K562 (cell line): Measurements from ENCODE around the gene PTP4A2. TPM values are rescaled to one million over a fixed set of nuclear protein-coding genes. Genes with fewer than 3 reads are reported as not detected.
A peak's percentile ranks its signal among the peaks of the same experiment; 100 is the strongest.

ENCODE experiments used
- ATAC-seq: fragments of 200-7000 bp; cut with Tn5 transposase; 3 replicates; pipeline ENCODE4 v1.9.1; 2020; ENCODE audit warnings: moderate library complexity
- BruUV-seq: library from RNA; stranded (reverse); fragments of 400-500 nt; replicated peaks from 2 replicates; lab custom pipeline; 2021; lab: Mats Ljungman, UMichigan
- CTCF ChIA-PET: fragments of 300-600 bp; formaldehyde crosslinking; extraction: SDS; loops from one replicate; lab custom pipeline; 2021; ENCODE audit warnings: low intra/inter-chr PET ratio; lab: Yijun Ruan, JAX
- POLR2A ChIA-PET: fragments of 300-600, 350-650 bp; sonication (Branson Sonifier 250); formaldehyde crosslinking; extraction: SDS; loops from one replicate; lab custom pipeline; 2021; ENCODE audit warnings: antibody characterized with exemption, inconsistent platforms; lab: Yijun Ruan, JAX
- DNase-seq, 4 experiments: peaks; one replicate each; pipeline versions ENCODE4 v3.0.0 to v3.0.0-alpha.2; 2011 to 2018; ENCODE audit warnings: low spot score in 3 of 4, mixed read lengths in 3 of 4; ENCODE audit errors: extremely low read depth in 1 of 4
- FAIRE-seq: peaks from 2 replicates; lab custom pipeline; 2011; peaks lifted over from hg19 to GRCh38; lab: Jason Lieb, UNC
- H2AFZ ChIP-seq: 2 replicates; pipeline ENCODE4 v1.6.0; 2011; ENCODE audit warnings: low read depth, low read length, control low read depth, inconsistent platforms
- H3K27ac ChIP-seq: fragments of 200-600 bp; 3 replicates; pipeline ENCODE4 v1.8.0; 2011; ENCODE audit warnings: low read depth, mild to moderate bottlenecking, control low read depth, inconsistent platforms, low read length, moderate library complexity, mixed read lengths; ENCODE audit errors: extremely low read depth
- H3K27me3 ChIP-seq, 2 experiments: fragments of 300-600 bp in 1 of 2; 2 replicates in 1 of 2; 3 replicates in 1 of 2; pipeline versions ENCODE4 v1.6.0 to v1.8.0; 2011; ENCODE audit warnings: inconsistent platforms in 2 of 2, low read length in 2 of 2, mild to moderate bottlenecking in 1 of 2, mixed read lengths in 1 of 2, moderate library complexity in 1 of 2; ENCODE audit not compliant: control insufficient read depth in 2 of 2, insufficient read depth in 2 of 2
- H3K36me3 ChIP-seq: fragments of 300-600 bp; 3 replicates; pipeline ENCODE4 v1.8.0; 2011; ENCODE audit warnings: mild to moderate bottlenecking, low read length, inconsistent platforms; ENCODE audit not compliant: control insufficient read depth, insufficient read depth
- H3K4me1 ChIP-seq, 2 experiments: fragments of 200-600 bp in 1 of 2; replicated peaks in 1 of 2; 2 replicates in 1 of 2; 3 replicates in 1 of 2; pipeline versions ENCODE4 v1.5.1 to v1.8.0; 2011; ENCODE audit warnings: inconsistent platforms in 2 of 2, low read length in 2 of 2, mild to moderate bottlenecking in 1 of 2, mixed read lengths in 1 of 2, moderate library complexity in 1 of 2; ENCODE audit not compliant: control insufficient read depth in 2 of 2, insufficient read depth in 2 of 2
- H3K4me2 ChIP-seq: 2 replicates; pipeline ENCODE4 v1.6.1; 2011; ENCODE audit warnings: low read length, control low read depth, inconsistent platforms, mixed read lengths; ENCODE audit not compliant: insufficient read depth
- H3K4me3 ChIP-seq: fragments of 200-600 bp; sonication (generic), shearing (Covaris generic); 2 replicates; pipeline ENCODE4 v1.5.1; 2016; ENCODE audit warnings: control low read depth, inconsistent platforms
- H3K79me2 ChIP-seq: fragments of 200-600 bp; 3 replicates; pipeline ENCODE4 v1.8.0; 2011; ENCODE audit warnings: low read length, inconsistent platforms; ENCODE audit not compliant: control insufficient read depth, insufficient read depth
- H3K9ac ChIP-seq, 2 experiments: 2 replicates each; pipeline versions ENCODE4 v1.6.0 to v1.6.1; 2011; ENCODE audit warnings: low read depth in 2 of 2, low read length in 2 of 2, control low read depth in 1 of 2, inconsistent platforms in 1 of 2, mild to moderate bottlenecking in 1 of 2, mixed read lengths in 1 of 2; ENCODE audit not compliant: insufficient read depth in 1 of 2
- H3K9me1 ChIP-seq: one replicate; pipeline ENCODE4 v1.6.0; 2011; ENCODE audit warnings: inconsistent platforms, mild to moderate bottlenecking, low read length, moderate library complexity; ENCODE audit not compliant: control insufficient read depth, insufficient read depth
- H3K9me3 ChIP-seq: replicated peaks from 2 replicates; pipeline ENCODE4 v1.5.1; 2011; ENCODE audit warnings: low read depth, low read length, inconsistent platforms; ENCODE audit not compliant: control insufficient read depth, insufficient read depth
- H4K20me1 ChIP-seq: replicated peaks from 2 replicates; pipeline ENCODE4 v1.6.1; 2011; ENCODE audit warnings: low read length, inconsistent platforms, mixed read lengths; ENCODE audit not compliant: control insufficient read depth, insufficient read depth
- BRCA1 ChIP-seq, 2 experiments: fragments of 450-650 bp in 1 of 2; sonication (generic) in 1 of 2; formaldehyde crosslinking in 1 of 2; IDR thresholded peaks; 2 replicates each; pipeline versions ENCODE4 v1.5.0 to v1.6.1; 2017 to 2020; ENCODE audit warnings: mild to moderate bottlenecking in 1 of 2, missing genetic modification reagents in 1 of 2
- BRD4 ChIP-seq: fragments of 200-600 bp; sonication (generic); IDR thresholded peaks from 2 replicates; pipeline ENCODE4 v1.6.1; 2017; ENCODE audit warnings: inconsistent platforms
- GABPA ChIP-seq: fragments of 200-800 bp; sonication (Bioruptor generic); conservative IDR thresholded peaks from 2 replicates; pipeline ENCODE4 v1.6.1; 2016; ENCODE audit warnings: low read depth, missing genetic modification characterization, missing compliant biosample characterization
- IFI16 ChIP-seq: fragments of 250-450 bp; sonication (Bioruptor Pico); IDR thresholded peaks from 2 replicates; pipeline ENCODE4 v2.1.2; 2022; ENCODE audit warnings: mild to moderate bottlenecking, inconsistent platforms
- IRF2 ChIP-seq: sonication (generic); formaldehyde crosslinking; IDR thresholded peaks from 2 replicates; pipeline ENCODE4 v1.8.1; 2022; ENCODE audit warnings: mild to moderate bottlenecking, missing genetic modification reagents
- PML ChIP-seq: IDR thresholded peaks from 2 replicates; pipeline ENCODE4 v1.6.1; 2012; ENCODE audit warnings: low read length, inconsistent platforms
- RNF219 ChIP-seq: fragments of 250-450 bp; sonication (Bioruptor Pico); IDR thresholded peaks from 2 replicates; pipeline ENCODE4 v1.5.0; 2022; ENCODE audit warnings: mild to moderate bottlenecking
- TAL1 ChIP-seq: fragments of 450-650 bp; IDR thresholded peaks from 2 replicates; pipeline ENCODE4 v1.6.1; 2016; ENCODE audit warnings: mild to moderate bottlenecking
- TOE1 ChIP-seq, 2 experiments: fragments of 450-650 bp in 1 of 2; sonication (generic) in 1 of 2; formaldehyde crosslinking in 1 of 2; IDR thresholded peaks; 2 replicates each; pipeline versions ENCODE4 v1.7.1 to v1.8.0; 2016 to 2022; ENCODE audit warnings: borderline replicate concordance in 2 of 2, mild to moderate bottlenecking in 2 of 2, antibody characterized with exemption in 1 of 2, inconsistent platforms in 1 of 2, low read depth in 1 of 2, missing genetic modification reagents in 1 of 2, moderate library complexity in 1 of 2
- XRCC5 ChIP-seq: fragments of 200-400 bp; formaldehyde crosslinking; IDR thresholded peaks from 2 replicates; pipeline ENCODE4 v1.6.1; 2017; ENCODE audit warnings: low read depth, mild to moderate bottlenecking, low read length
- ZNF134 ChIP-seq: fragments of 250-450 bp; sonication (Bioruptor Pico); conservative IDR thresholded peaks from 2 replicates; pipeline ENCODE4 v1.4.0; 2020
- ZNF282 ChIP-seq: sonication (generic); formaldehyde crosslinking; IDR thresholded peaks from 2 replicates; pipeline ENCODE4 v1.8.1; 2023; ENCODE audit warnings: missing genetic modification reagents
- ZNF445 ChIP-seq: fragments of 250-450 bp; sonication (Bioruptor Pico); IDR thresholded peaks from 2 replicates; pipeline ENCODE4 v1.4.0; 2020; ENCODE audit warnings: low read depth, mild to moderate bottlenecking, moderate library complexity
- WGBS: fragments of 100-300 bp; shearing (Covaris generic); methylation state at CpG from one replicate; pipeline ENCODE4 v1.1.6; 2016; ENCODE audit warnings: low coverage, mixed read lengths; ENCODE audit not compliant: insufficient coverage; ENCODE audit errors: missing lambda C conversion rate; 5-methylcytosine and 5-hydroxymethylcytosine counted together
- in situ Hi-C: fragments of 300-500 bp; cut with MboI; formaldehyde crosslinking; loops from 4 replicates; pipeline ENCODE4 v1.15.0; 2018; ENCODE audit warnings: inconsistent platforms, mixed read lengths
- intact Hi-C: fragments of 100-400 bp; cut with micrococcal nuclease; formaldehyde crosslinking; loops from 2 replicates; pipeline ENCODE4 v1.14.2; 2022
- polyA plus RNA-seq, 8 experiments: library from polyadenylated mRNA; depleted of rRNA in 4 of 8; stranded (reverse) in 5 of 8; unstranded in 3 of 8; fragments of >200 nt; fragmentation: Nextera tagmentation in 2 of 8; fragmentation: Illumina TruSeq in 1 of 8; extraction: Ambion mirVana in 2 of 8; extraction: Trizol in 1 of 8; gene quantifications; 2 replicates each; pipeline versions ENCODE4 v1.2.1 to v1.2.3, GENCODE V29; 2011 to 2014; ENCODE audit warnings: inconsistent platforms in 1 of 8, missing spikeins in 1 of 8
- total RNA-seq, 7 experiments: library from RNA; depleted of rRNA in 6 of 7; stranded (reverse); fragments of >200 nt in 6 of 7; fragmentation: Illumina TruSeq in 2 of 7; extraction: Trizol in 2 of 7; gene quantifications; 2 replicates each; pipeline versions ENCODE4 v1.2.1 to v1.2.3, GENCODE V29; 2011 to 2021; ENCODE audit warnings: low replicate concordance in 1 of 7
- TF ChIP-seq, protein P1 (sequence below): fragments of 250-450 bp; sonication (Bioruptor Pico); IDR thresholded peaks from 2 replicates; pipeline ENCODE4 v1.5.0; 2021; ENCODE audit warnings: mild to moderate bottlenecking, moderate library complexity
- TF ChIP-seq, protein P2 (sequence below): fragments of 450-650 bp; formaldehyde crosslinking; IDR thresholded peaks from 2 replicates; pipeline ENCODE4 v1.4.0; 2020; ENCODE audit warnings: mild to moderate bottlenecking

The PTP4A2 gene
- total and polyA plus RNA-seq, 9 of the 15 experiments (the other 6 are each of a cell fraction or from before 2014, with no cell fraction given) = 197 to 870 (median 480) TPM

DNA sequence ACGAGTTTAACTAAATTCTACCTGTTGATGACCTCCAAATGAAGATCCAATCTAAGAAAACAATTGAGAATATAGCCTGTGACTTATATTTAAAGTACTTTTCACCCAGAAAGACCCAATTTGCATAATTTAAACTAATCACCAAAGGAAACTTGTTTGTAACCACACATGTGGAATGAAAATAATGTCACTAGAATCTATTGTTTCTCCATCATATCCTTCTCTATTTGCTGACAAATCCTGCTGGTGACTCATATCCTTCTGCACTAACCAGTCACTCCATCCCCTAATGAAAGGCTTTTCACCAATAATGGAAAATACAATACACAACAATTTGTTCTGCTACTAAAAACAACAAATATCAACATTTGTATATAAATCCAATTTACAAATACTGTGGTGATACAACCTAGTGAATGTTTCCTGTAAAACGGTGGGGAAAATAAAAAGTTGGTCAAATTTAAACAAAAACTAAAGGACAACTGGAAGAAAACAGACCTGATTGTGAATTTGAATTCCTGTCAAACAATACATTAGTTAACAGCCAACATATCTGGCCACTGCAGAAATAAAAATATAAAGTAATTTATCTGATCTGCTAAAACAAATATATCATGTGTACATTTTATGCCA, 6.5 kb downstream of the PTP4A2 start:
- FAIRE-seq (peak; percentile 35), ATAC-seq (peak; percentile 25; the same call in 2 of the 3 replicates), DNase-seq (peak in 2 of 4 experiments; percentile 41 to 61)
- BruUV-seq = TSS peak; percentile 0
- CTCF ChIA-PET = no interaction called here
- peaks cover 53% of the 10 kb centered on the region for H3K36me3 ChIP-seq
- peak overlapping the region; percentile 71; the same call in 2 of the 3 replicates for H3K27ac ChIP-seq
- WGBS = 0% methylated on average over 2 of the region's 2 CpGs
- no peak overlapping the region for H2AFZ ChIP-seq
- peaks cover 44 to 82% of the 10 kb centered on the region in 2 experiments for H3K4me1 ChIP-seq
- peak overlapping the region; percentile 49; the same call in 1 of the 2 replicates for H3K4me2 ChIP-seq
- in situ Hi-C loops = no loop called here
- H3K9me1 ChIP-seq = no peaks in the 10 kb centered on the region
- peak overlapping the region in 1 of 2 experiments; percentile 32; a peak in 2 of 4 replicates for H3K9ac ChIP-seq
- H3K9me3 ChIP-seq = no peaks in the 10 kb centered on the region
- intact Hi-C loops = no loop called here
- peaks cover 100% of the 10 kb centered on the region for H3K79me2 ChIP-seq
- no peak overlapping the region for H3K4me3 ChIP-seq
- H4K20me1 ChIP-seq = peaks cover 74% of the 10 kb centered on the region
- no peaks in the 10 kb centered on the region for H3K27me3 ChIP-seq
- POLR2A ChIA-PET = interaction anchor here (0.7 to 3.0 kb wide), 7 partner anchors 7 to 40 kb away, joined by 3 to 10 read pairs (median 4); no protein-coding TSS in a partner anchor
- no peak for TF ChIP-seq ZNF445
- TF ChIP-seq TAL1 = no peak
- no peak for TF ChIP-seq ZNF282 (CRISPR knock-in tag)
- TF ChIP-seq BRD4 = peak; percentile 52; the same call in 1 of the 2 replicates
- TF ChIP-seq RNF219 (CRISPR knock-in tag) = no peak
- TF ChIP-seq TOE1 (IDR thresholded peaks at IDR 0.05; ENCODE audit: borderline replicate concordance) = no peak
- no peak for TF ChIP-seq TOE1 (CRISPR knock-in tag; IDR thresholded peaks at IDR 0.05; ENCODE audit: borderline replicate concordance, low read depth)
- no peak for TF ChIP-seq IFI16 (CRISPR knock-in tag)
- TF ChIP-seq PML = 0 out of 2 replicates have a peak, but pooled peaks have one; percentile 30
- no peak for TF ChIP-seq GABPA (tag)
- TF ChIP-seq, protein P1, sequence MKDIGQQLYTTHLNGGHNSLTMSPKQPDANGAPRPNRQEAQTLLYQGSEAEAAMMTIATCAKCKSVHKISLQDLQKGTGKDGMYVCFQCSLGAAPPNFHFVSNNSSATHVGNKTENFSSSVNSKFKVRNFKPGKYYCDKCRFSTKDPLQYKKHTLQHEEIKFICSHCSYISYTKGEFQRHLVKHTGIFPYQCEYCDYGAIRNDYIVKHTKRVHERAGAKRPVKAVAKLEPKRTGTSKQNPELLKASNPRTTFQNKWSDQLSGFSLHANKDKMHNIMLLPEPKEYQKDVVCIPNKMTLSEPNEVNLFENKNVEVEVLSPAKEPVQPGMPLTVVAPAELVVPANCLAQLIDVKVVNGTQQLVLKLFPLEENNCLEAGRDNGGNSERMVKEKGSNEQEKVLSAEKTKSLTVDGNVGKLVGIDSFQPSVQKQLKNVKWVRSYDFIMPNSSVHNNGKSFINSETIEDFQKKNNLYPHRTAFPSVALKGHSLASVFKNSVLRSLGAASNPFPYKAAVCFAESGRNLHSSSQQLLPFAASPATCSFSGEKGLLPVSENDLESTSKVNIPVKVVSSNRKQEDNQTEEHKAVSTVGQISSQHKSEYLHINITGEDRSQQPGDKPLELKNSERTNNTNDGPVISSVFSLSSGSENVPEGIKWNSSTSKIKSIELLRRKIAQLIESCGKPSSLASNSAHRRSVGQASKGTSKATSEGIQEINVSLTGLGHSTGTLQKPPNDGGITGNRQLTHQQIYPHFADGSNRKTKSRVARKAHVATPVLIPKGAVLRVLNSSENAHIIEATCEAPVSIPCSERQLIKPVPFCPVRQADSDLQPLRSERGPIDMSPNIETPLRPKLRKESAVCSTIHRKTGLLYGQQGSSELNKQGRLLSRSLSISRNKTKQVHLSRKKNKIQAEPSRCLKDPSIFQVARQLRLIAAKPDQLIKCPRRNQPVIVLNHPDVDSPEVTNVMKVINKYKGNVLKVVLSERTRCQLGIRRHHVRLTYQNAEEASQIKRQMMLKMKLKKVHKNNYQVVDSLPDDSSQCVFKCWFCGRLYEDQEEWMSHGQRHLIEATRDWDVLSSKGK = no peak
- TF ChIP-seq, protein P2, sequence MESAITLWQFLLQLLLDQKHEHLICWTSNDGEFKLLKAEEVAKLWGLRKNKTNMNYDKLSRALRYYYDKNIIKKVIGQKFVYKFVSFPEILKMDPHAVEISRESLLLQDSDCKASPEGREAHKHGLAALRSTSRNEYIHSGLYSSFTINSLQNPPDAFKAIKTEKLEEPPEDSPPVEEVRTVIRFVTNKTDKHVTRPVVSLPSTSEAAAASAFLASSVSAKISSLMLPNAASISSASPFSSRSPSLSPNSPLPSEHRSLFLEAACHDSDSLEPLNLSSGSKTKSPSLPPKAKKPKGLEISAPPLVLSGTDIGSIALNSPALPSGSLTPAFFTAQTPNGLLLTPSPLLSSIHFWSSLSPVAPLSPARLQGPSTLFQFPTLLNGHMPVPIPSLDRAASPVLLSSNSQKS (CRISPR knock-in tag) = no peak
- TF ChIP-seq XRCC5 = no peak
- TF ChIP-seq IRF2 (CRISPR knock-in tag) = no peak
- TF ChIP-seq BRCA1 (IDR thresholded peaks at IDR 0.05) = no peak
- TF ChIP-seq BRCA1 (CRISPR knock-in tag; IDR thresholded peaks at IDR 0.05) = no peak
- no peak for TF ChIP-seq ZNF134 (CRISPR knock-in tag)
